LNCAP (cell line): Measurements from ENCODE around the gene SERPINE1.

Source experiments
- CTCF ChIP-seq: fragments of 450-650 bp; IDR thresholded peaks from 2 replicates; pipeline ENCODE4 v1.5.1; 2017; ENCODE audit warnings: mild to moderate bottlenecking

The SERPINE1 gene

GRCh38 chr7:101116898-101117297 lies 10.0 kb upstream of the SERPINE1 start:
- no peak for TF ChIP-seq CTCF

- no peak for TF ChIP-seq CTCF
Observed at GRCh38 chr7:101118856-101119255, 8.0 kb upstream of the SERPINE1 start.

- no peak for TF ChIP-seq CTCF
Observed at GRCh38 chr7:101119876-101120275, 7.0 kb upstream of the SERPINE1 start.

GRCh38 chr7:101120315-101120714 lies 6.6 kb upstream of the SERPINE1 start:
- TF ChIP-seq CTCF = no peak

- no peak for TF ChIP-seq CTCF
Observed at GRCh38 chr7:101121991-101122932, 4.6 kb upstream of the SERPINE1 start.

GRCh38 chr7:101122933-101123702 lies 3.8 kb upstream of the SERPINE1 start:
- TF ChIP-seq CTCF = no peak

GRCh38 chr7:101123703-101124068 lies 3.2 kb upstream of the SERPINE1 start:
- TF ChIP-seq CTCF = no peak
